PC-9 (cell line): Measurements from ENCODE around the gene C1orf35. TPM values are rescaled to one million over a fixed set of nuclear protein-coding genes. Genes with fewer than 3 reads are reported as not detected.
A peak's percentile ranks its signal among the peaks of the same experiment; 100 is the strongest.

Experiments
- BruUV-seq: library from RNA; stranded (reverse); fragments of 400-500 nt; replicated peaks from 2 replicates; lab custom pipeline; 2021; lab: Mats Ljungman, UMichigan
- CTCF ChIA-PET: fragments of 300-600 bp; sonication (Branson Sonifier 250); formaldehyde crosslinking; loops from one replicate; lab custom pipeline; 2022; ENCODE audit warnings: antibody characterized with exemption; lab: Charles Lee
- POLR2A ChIA-PET: fragments of 300-600 bp; sonication (Branson Sonifier 250); formaldehyde crosslinking; loops from one replicate; lab custom pipeline; 2022; ENCODE audit warnings: antibody characterized with exemption; ENCODE audit not compliant: unreplicated experiment; lab: Charles Lee
- DNase-seq, 2 experiments: peaks; one replicate each; pipeline versions ENCODE4 v3.0.0 to v3.0.0-alpha.2; 2015 to 2022; ENCODE audit warnings: mixed read lengths in 1 of 2
- H2AFZ ChIP-seq: fragments of 200-600 bp; sonication (generic); 2 replicates; pipeline ENCODE4 v1.8.1; 2017; ENCODE audit warnings: antibody characterized with exemption
- H3F3A ChIP-seq: fragments of 200-600 bp; sonication (generic); 2 replicates; pipeline ENCODE4 v1.8.1; 2017; ENCODE audit warnings: antibody characterized with exemption, mild to moderate bottlenecking, low read depth; ENCODE audit not compliant: insufficient read depth
- H3K27ac ChIP-seq: fragments of 200-600 bp; sonication (generic); 2 replicates; pipeline ENCODE4 v1.6.1; 2016; ENCODE audit warnings: mixed run types
- H3K27me3 ChIP-seq: fragments of 200-600 bp; sonication (generic); 2 replicates; pipeline ENCODE4 v1.6.1; 2016; ENCODE audit warnings: low read depth, mixed run types; ENCODE audit not compliant: insufficient read depth
- H3K36me3 ChIP-seq: fragments of 200-600 bp; sonication (generic); 2 replicates; pipeline ENCODE4 v1.6.1; 2016; ENCODE audit warnings: low read depth, mixed run types
- H3K4me1 ChIP-seq: fragments of 200-600 bp; sonication (generic); replicated peaks from 2 replicates; pipeline ENCODE4 v1.6.1; 2016; ENCODE audit warnings: mixed run types; ENCODE audit not compliant: insufficient read depth
- H3K4me2 ChIP-seq: fragments of 200-600 bp; sonication (generic); 2 replicates; pipeline ENCODE4 v1.6.1; 2017; ENCODE audit warnings: mixed run types
- H3K4me3 ChIP-seq: fragments of 200-600 bp; sonication (generic); 2 replicates; pipeline ENCODE4 v1.6.1; 2016; ENCODE audit warnings: mixed run types
- H3K79me2 ChIP-seq: fragments of 200-600 bp; sonication (generic); 2 replicates; pipeline ENCODE4 v1.6.1; 2017; ENCODE audit warnings: low read depth, mixed run types
- H3K9me2 ChIP-seq: fragments of 200-600 bp; sonication (generic); 2 replicates; pipeline ENCODE4 v1.8.1; 2017; ENCODE audit warnings: mild to moderate bottlenecking; ENCODE audit not compliant: insufficient read depth
- H3K9me3 ChIP-seq: fragments of 200-600 bp; sonication (generic); 2 replicates; pipeline ENCODE4 v1.8.1; 2016; ENCODE audit warnings: low read depth; ENCODE audit not compliant: insufficient read depth
- H4K20me1 ChIP-seq: fragments of 200-600 bp; sonication (generic); 2 replicates; pipeline ENCODE4 v1.8.1; 2017; ENCODE audit not compliant: insufficient read depth
- CTCF ChIP-seq: fragments of 200-600 bp; sonication (generic); conservative IDR thresholded peaks from 2 replicates; pipeline ENCODE4 v1.6.1; 2017; ENCODE audit warnings: mixed run types, antibody characterized with exemption, mild to moderate bottlenecking, moderate library complexity
- EZH2 ChIP-seq: fragments of 200-600 bp; sonication (generic); IDR thresholded peaks from 2 replicates; pipeline ENCODE4 v1.8.0; 2017; ENCODE audit warnings: antibody characterized with exemption, low read depth
- intact Hi-C: fragments of 100-400 bp; cut with micrococcal nuclease; formaldehyde crosslinking; loops from one replicate; pipeline ENCODE4 v1.10.0; 2022; ENCODE audit not compliant: unreplicated experiment
- total RNA-seq: library from RNA; stranded (reverse); gene quantifications from 2 replicates; pipeline ENCODE4 v1.2.3, GENCODE V29; 2021

Gene C1orf35
- total RNA-seq, 1 experiment from 2014 or later, result 26.4 TPM

DNA sequence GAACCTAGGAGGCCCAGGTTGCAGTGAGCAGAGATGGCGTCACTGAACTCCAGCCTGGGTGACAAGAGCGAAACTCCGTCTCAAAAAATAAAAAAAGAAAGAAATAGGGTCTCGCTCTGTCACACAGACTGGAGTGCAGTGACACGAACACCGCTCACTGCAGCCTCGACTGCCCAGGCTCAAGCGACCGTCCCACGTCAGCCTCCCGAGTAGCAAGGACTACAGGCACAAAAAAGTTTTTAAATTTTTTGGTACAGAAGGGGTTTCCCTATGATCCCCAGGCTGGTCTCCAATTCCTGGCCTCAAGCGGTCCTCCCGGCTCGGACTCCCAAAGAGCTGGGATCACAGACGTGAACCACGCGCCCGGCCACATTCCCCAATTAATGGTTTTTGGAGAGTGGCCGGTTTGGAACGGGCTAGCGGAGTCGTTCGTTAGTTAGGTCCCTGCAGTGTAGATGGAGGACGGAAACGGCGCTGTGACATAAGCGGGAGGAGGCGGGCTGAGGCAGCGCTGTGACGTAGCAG is 36.3 kb upstream of the C1orf35 start:
- Histone ChIP-seq H3K9me2 (no peaks in the 10 kb centered on the region), H3K27ac (peak overlapping the region; percentile 41; the same call in 1 of the 2 replicates), H2AFZ (peak overlapping the region; percentile 89), H3K4me2 (peak overlapping the region; percentile 78), H3K36me3 (no peaks in the 10 kb centered on the region), H3F3A (no peaks in the 10 kb centered on the region), H3K4me3 (peak overlapping the region; percentile 67), H3K79me2 (peaks cover 42% of the 10 kb centered on the region), H3K9me3 (no peaks in the 10 kb centered on the region), H3K27me3 (no peaks in the 10 kb centered on the region), H4K20me1 (peaks cover 27% of the 10 kb centered on the region), H3K4me1 (peaks cover 9% of the 10 kb centered on the region)
- no peak for TF ChIP-seq EZH2
- TF ChIP-seq CTCF, result no peak
- intact Hi-C loops, result loop anchor here (10.0 kb wide), 2 partner anchors 655 to 1085 kb away; no protein-coding TSS in a partner anchor
- ChIA-PET POLR2A (no interaction called here), CTCF (interaction anchor here (0.6 to 0.7 kb wide), 2 partner anchors 26 to 139 kb away, joined by 4 to 11 read pairs; no protein-coding TSS in a partner anchor)
- no peak for DNase-seq
- BruUV-seq, result TSS peak; percentile 87

- Histone ChIP-seq H3K36me3 (no peaks in the 10 kb centered on the region), H3K4me2 (no peak overlapping the region), H3K9me3 (no peaks in the 10 kb centered on the region), H3K27ac (no peak overlapping the region), H3K9me2 (no peaks in the 10 kb centered on the region), H3F3A (peaks cover 5% of the 10 kb centered on the region; the same call in 1 of the 2 replicates), H4K20me1 (peaks cover 2% of the 10 kb centered on the region; the same call in 1 of the 2 replicates), H3K27me3 (no peaks in the 10 kb centered on the region), H3K4me3 (no peak overlapping the region), H3K79me2 (peaks cover 16% of the 10 kb centered on the region), H3K4me1 (peaks cover 16% of the 10 kb centered on the region), H2AFZ (no peak overlapping the region)
- ChIA-PET CTCF (no interaction called here), POLR2A (interaction anchor here (0.7 kb wide), 1 partner anchor 138 kb away, joined by 13 read pairs; no protein-coding TSS in a partner anchor)
- BruUV-seq, result no TSS peak
- TF ChIP-seq CTCF, result no peak
- no peak for TF ChIP-seq EZH2
- DNase-seq, result peak in 1 of 2 experiments; percentile 59
- intact Hi-C loops, result loop anchor here (10.0 kb wide), 2 partner anchors 652 to 1088 kb away; no protein-coding TSS in a partner anchor
Measured at GRCh38 chr1:228136901-228137300, 33.8 kb upstream of the C1orf35 start.

- no peaks in the 10 kb centered on the region for H3K9me2 ChIP-seq
- intact Hi-C loops, result loop anchor here (5.0 to 10.0 kb wide), 4 partner anchors 243 to 1090 kb away; no protein-coding TSS in a partner anchor
- no peak overlapping the region for H3K4me3 ChIP-seq
- ChIA-PET CTCF (no interaction called here), POLR2A (no interaction called here)
- BruUV-seq, result no TSS peak
- no peak overlapping the region for H3K27ac ChIP-seq
- peaks cover 16% of the 10 kb centered on the region for H3K4me1 ChIP-seq
- H3K36me3 ChIP-seq, result no peaks in the 10 kb centered on the region
- no peak for DNase-seq
- no peaks in the 10 kb centered on the region for H3K9me3 ChIP-seq
- no peaks in the 10 kb centered on the region for H3K79me2 ChIP-seq
- H3K4me2 ChIP-seq, result no peak overlapping the region
- no peak for TF ChIP-seq EZH2
- TF ChIP-seq CTCF, result no peak
- H3K27me3 ChIP-seq, result no peaks in the 10 kb centered on the region
- no peak overlapping the region for H2AFZ ChIP-seq
- H3F3A ChIP-seq, result peaks cover 12% of the 10 kb centered on the region; the same call in 1 of the 2 replicates
- H4K20me1 ChIP-seq, result no peaks in the 10 kb centered on the region
Measured at GRCh38 chr1:228134591-228134990, 31.5 kb upstream of the C1orf35 start.
